H1 (cell line): ENCODE results near the gene PTPRCAP. TPM values are rescaled to one million over a fixed set of nuclear protein-coding genes. Genes with fewer than 3 reads are reported as not detected.
A peak's percentile ranks its signal among the peaks of the same experiment; 100 is the strongest.

Experiments
- CBX5 ChIP-seq: fragments of 300-800, 300-1000 bp; sonication (generic); IDR thresholded peaks from 2 replicates; pipeline ENCODE4 v1.7.1; 2016; ENCODE audit warnings: antibody characterized with exemption, low read length, low read depth
- CHD2 ChIP-seq: IDR thresholded peaks from 2 replicates; pipeline ENCODE4 v1.6.1; 2012; ENCODE audit warnings: low read length, improper control_type of control experiment
- EP300 ChIP-seq, 2 experiments: IDR thresholded peaks; 1 replicate in 1 of 2; 2 replicates in 1 of 2; pipeline ENCODE4 v1.6.1; 2011 to 2012; ENCODE audit warnings: low read depth in 2 of 2, low read length in 2 of 2, mild to moderate bottlenecking in 2 of 2, borderline replicate concordance in 1 of 2, inconsistent platforms in 1 of 2, moderate library complexity in 1 of 2
- HDAC2 ChIP-seq, 2 experiments: fragments of 300-600 bp in 1 of 2; sonication (generic) in 1 of 2; IDR thresholded peaks; 2 replicates each; pipeline ENCODE4 v1.6.1; 2011 to 2012; ENCODE audit warnings: low read depth in 2 of 2, low read length in 2 of 2, mild to moderate bottlenecking in 2 of 2, moderate library complexity in 2 of 2, borderline replicate concordance in 1 of 2, inconsistent platforms in 1 of 2
- KDM4A ChIP-seq: IDR thresholded peaks from one replicate; pipeline ENCODE4 v1.7.1; 2012; ENCODE audit warnings: low read depth, mild to moderate bottlenecking, moderate library complexity, low read length, inconsistent platforms; ENCODE audit not compliant: severe bottlenecking
- POLR2A ChIP-seq, 2 experiments: IDR thresholded peaks; 1 replicate in 1 of 2; 2 replicates in 1 of 2; pipeline ENCODE4 v1.6.1; 2011; ENCODE audit warnings: low read depth in 2 of 2, low read length in 2 of 2, mild to moderate bottlenecking in 2 of 2; ENCODE audit errors: control extremely low read depth in 1 of 2
- POLR2AphosphoS5 ChIP-seq: IDR thresholded peaks from 2 replicates; pipeline ENCODE4 v1.6.1; 2011; ENCODE audit warnings: low read depth, low read length
- RAD21 ChIP-seq, 2 experiments: IDR thresholded peaks in 1 of 2; conservative IDR thresholded peaks in 1 of 2; 2 replicates each; pipeline ENCODE4 v1.6.1; 2011; ENCODE audit warnings: low read depth in 2 of 2, low read length in 2 of 2, improper control_type of control experiment in 1 of 2, inconsistent platforms in 1 of 2, mild to moderate bottlenecking in 1 of 2, moderate library complexity in 1 of 2
- RNF2 ChIP-seq: fragments of 200-900, 300-1000 bp; sonication (generic); IDR thresholded peaks from 2 replicates; pipeline ENCODE4 v1.7.1; 2016; ENCODE audit warnings: borderline replicate concordance, low read depth, mild to moderate bottlenecking, antibody characterized with exemption, low read length; ENCODE audit not compliant: poor library complexity, severe bottlenecking; ENCODE audit errors: missing control alignments
- SIN3A ChIP-seq, 2 experiments: IDR thresholded peaks in 1 of 2; conservative IDR thresholded peaks in 1 of 2; 2 replicates each; pipeline ENCODE4 v1.6.1; 2011 to 2012; ENCODE audit warnings: low read length in 2 of 2, improper control_type of control experiment in 1 of 2, low read depth in 1 of 2, mild to moderate bottlenecking in 1 of 2
- SIRT6 ChIP-seq: IDR thresholded peaks from one replicate; pipeline ENCODE4 v1.7.1; 2012; ENCODE audit warnings: low read length, inconsistent platforms
- TAF1 ChIP-seq: IDR thresholded peaks from 2 replicates; pipeline ENCODE4 v1.6.1; 2011; ENCODE audit warnings: mild to moderate bottlenecking, low read depth, low read length
- TBP ChIP-seq: IDR thresholded peaks from 2 replicates; pipeline ENCODE4 v1.6.1; 2011; ENCODE audit warnings: low read depth, low read length, improper control_type of control experiment
- YY1 ChIP-seq: IDR thresholded peaks from 2 replicates; pipeline ENCODE4 v1.6.1; 2011; ENCODE audit warnings: low read depth, mild to moderate bottlenecking, low read length
- ZNF274 ChIP-seq: IDR thresholded peaks from 2 replicates; pipeline ENCODE4 v1.7.0; 2012; ENCODE audit warnings: low read length, borderline replicate concordance; ENCODE audit errors: extremely low read depth
- polyA plus RNA-seq, 7 experiments: library from polyadenylated mRNA; depleted of rRNA in 3 of 7; stranded (reverse) in 5 of 7; unstranded in 2 of 7; fragments of >200 nt in 5 of 7; fragments of 200-250 nt in 2 of 7; gene quantifications; 1 replicate in 5 of 7; 2 replicates in 1 of 7; 4 replicates in 1 of 7; pipeline versions ENCODE4 v1.2.1 to v1.2.3, GENCODE V29; 2011 to 2013; ENCODE audit warnings: missing spikeins in 2 of 7, mixed read lengths in 2 of 7
- total RNA-seq: library from RNA; stranded (reverse); fragmentation: NEBNext Ultra II Directional; extraction: Animal tissue kit (Norgen Biotek cat#: 25700); gene quantifications from 2 replicates; pipeline ENCODE4 v1.2.1, GENCODE V29; 2021
- TF ChIP-seq, protein P1 (sequence below), 3 experiments: IDR thresholded peaks; 1 replicate in 2 of 3; 2 replicates in 1 of 3; pipeline versions ENCODE4 v1.5.1 to v1.6.1; 2011; ENCODE audit warnings: low read length in 3 of 3, mild to moderate bottlenecking in 3 of 3, inconsistent platforms in 2 of 3, low read depth in 1 of 3, moderate library complexity in 1 of 3; ENCODE audit not compliant: insufficient read depth in 1 of 3; ENCODE audit errors: control extremely low read depth in 1 of 3
- TF ChIP-seq, protein P2 (sequence below): IDR thresholded peaks from 2 replicates; pipeline ENCODE4 v1.6.1; 2012; ENCODE audit warnings: inconsistent platforms
- TF ChIP-seq, protein P3 (sequence below): IDR thresholded peaks from 2 replicates; pipeline ENCODE4 v1.6.1; 2011; ENCODE audit warnings: low read depth, mild to moderate bottlenecking, low read length; ENCODE audit not compliant: insufficient read depth

Gene PTPRCAP
- total and polyA plus RNA-seq, 2 of the 8 experiments (the other 6 are each of a cell fraction or from before 2014, with no cell fraction given): 0.78 to 6.7 TPM

DNA sequence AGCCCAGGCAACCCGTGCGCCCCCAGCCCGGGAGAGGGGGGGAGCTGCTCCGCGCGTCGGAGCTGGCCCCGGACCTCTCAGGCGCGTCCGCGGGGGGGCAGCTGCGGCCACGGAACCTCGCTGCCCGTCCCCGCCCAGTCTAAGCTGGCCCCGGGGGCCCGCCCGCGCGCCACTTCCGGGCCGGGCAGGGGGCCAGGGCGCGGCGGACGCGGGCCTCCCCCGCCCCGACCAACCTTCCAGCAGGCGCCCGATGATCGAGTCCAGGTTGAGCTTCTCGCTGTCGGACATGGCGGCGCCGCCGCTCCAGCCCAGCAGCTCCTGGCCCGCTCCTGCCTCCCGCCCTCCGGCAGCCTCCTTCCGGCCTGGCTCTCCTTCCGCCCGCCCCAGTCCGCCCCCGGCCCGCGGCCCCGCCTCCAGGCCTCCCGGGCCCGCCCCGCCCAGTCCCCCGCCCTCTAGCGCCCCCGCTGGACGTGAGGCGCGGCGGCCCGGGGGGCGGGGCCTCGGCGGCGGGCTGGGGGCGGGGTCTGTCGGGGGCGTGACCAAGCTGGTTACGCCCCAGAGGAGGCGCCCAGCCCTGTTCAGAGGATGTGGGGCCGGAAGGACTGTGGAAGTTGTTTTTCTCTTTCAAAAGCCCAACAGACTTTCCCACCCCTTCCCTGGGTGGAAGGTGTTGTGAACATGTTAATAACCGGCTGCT is 35.8 kb downstream of the PTPRCAP start, which contains the start of gene PPP1CA (continued):
- TF ChIP-seq, protein P1, sequence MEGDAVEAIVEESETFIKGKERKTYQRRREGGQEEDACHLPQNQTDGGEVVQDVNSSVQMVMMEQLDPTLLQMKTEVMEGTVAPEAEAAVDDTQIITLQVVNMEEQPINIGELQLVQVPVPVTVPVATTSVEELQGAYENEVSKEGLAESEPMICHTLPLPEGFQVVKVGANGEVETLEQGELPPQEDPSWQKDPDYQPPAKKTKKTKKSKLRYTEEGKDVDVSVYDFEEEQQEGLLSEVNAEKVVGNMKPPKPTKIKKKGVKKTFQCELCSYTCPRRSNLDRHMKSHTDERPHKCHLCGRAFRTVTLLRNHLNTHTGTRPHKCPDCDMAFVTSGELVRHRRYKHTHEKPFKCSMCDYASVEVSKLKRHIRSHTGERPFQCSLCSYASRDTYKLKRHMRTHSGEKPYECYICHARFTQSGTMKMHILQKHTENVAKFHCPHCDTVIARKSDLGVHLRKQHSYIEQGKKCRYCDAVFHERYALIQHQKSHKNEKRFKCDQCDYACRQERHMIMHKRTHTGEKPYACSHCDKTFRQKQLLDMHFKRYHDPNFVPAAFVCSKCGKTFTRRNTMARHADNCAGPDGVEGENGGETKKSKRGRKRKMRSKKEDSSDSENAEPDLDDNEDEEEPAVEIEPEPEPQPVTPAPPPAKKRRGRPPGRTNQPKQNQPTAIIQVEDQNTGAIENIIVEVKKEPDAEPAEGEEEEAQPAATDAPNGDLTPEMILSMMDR (IDR thresholded peaks at IDR 0.05; ENCODE audit: control extremely low read depth in 1 of 3, insufficient read depth in 1 of 3, low read depth in 1 of 3, low read length in 3 of 3): peak in 1 of 3 experiments; percentile 37; a peak in 1 of 4 replicates
- TF ChIP-seq EP300 (IDR thresholded peaks at IDR 0.05; ENCODE audit: borderline replicate concordance in 1 of 2, low read depth in 2 of 2, low read length in 2 of 2): no peak
- TF ChIP-seq, protein P2, sequence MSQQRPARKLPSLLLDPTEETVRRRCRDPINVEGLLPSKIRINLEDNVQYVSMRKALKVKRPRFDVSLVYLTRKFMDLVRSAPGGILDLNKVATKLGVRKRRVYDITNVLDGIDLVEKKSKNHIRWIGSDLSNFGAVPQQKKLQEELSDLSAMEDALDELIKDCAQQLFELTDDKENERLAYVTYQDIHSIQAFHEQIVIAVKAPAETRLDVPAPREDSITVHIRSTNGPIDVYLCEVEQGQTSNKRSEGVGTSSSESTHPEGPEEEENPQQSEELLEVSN: peak; percentile 77
- TF ChIP-seq TAF1: peak; percentile 74
- TF ChIP-seq YY1: peak; percentile 80; the same call in 1 of the 2 replicates
- TF ChIP-seq CHD2: no peak
- 0 out of 4 replicates have a peak, but pooled peaks of 1 of the 2 experiments have one; percentile 0 for TF ChIP-seq RAD21 (IDR thresholded peaks at IDR 0.05 in 1 of 2, conservative IDR thresholded peaks at IDR 0.05 in 1 of 2; ENCODE audit: low read depth in 2 of 2, low read length in 2 of 2)
- TF ChIP-seq SIN3A (conservative IDR thresholded peaks at IDR 0.05 in 1 of 2, IDR thresholded peaks at IDR 0.05 in 1 of 2; ENCODE audit: low read depth in 1 of 2, low read length in 2 of 2): 0 out of 4 replicates have a peak, but pooled peaks of 1 of the 2 experiments have one; percentile 40
- TF ChIP-seq POLR2A (IDR thresholded peaks at IDR 0.05; ENCODE audit: control extremely low read depth in 1 of 2, low read depth in 2 of 2, low read length in 2 of 2): peak in 1 of 2 experiments; percentile 72; a peak in 1 of 3 replicates
- TF ChIP-seq TBP: no peak
- TF ChIP-seq SIRT6: no peak
- TF ChIP-seq, protein P3, sequence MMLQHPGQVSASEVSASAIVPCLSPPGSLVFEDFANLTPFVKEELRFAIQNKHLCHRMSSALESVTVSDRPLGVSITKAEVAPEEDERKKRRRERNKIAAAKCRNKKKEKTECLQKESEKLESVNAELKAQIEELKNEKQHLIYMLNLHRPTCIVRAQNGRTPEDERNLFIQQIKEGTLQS: no peak
- no peak for TF ChIP-seq ZNF274
- no peak for TF ChIP-seq RNF2
- TF ChIP-seq KDM4A: peak; percentile 68
- TF ChIP-seq POLR2AphosphoS5: peak; percentile 76
- no peak for TF ChIP-seq CBX5
- no peak for TF ChIP-seq HDAC2 (IDR thresholded peaks at IDR 0.05; ENCODE audit: borderline replicate concordance in 1 of 2, low read depth in 2 of 2, low read length in 2 of 2)
- TF ChIP-seq, all 59 proteins: peak for 12
